HG03064 (cell line): ENCODE measurements around the gene TENT5C.

Source experiments
- ATAC-seq: cut with Tn5 transposase; IDR thresholded peaks from one replicate; pipeline ENCODE4 v1.9.1; 2021; ENCODE audit warnings: low read depth; ENCODE audit not compliant: unreplicated experiment

The TENT5C gene

DNA sequence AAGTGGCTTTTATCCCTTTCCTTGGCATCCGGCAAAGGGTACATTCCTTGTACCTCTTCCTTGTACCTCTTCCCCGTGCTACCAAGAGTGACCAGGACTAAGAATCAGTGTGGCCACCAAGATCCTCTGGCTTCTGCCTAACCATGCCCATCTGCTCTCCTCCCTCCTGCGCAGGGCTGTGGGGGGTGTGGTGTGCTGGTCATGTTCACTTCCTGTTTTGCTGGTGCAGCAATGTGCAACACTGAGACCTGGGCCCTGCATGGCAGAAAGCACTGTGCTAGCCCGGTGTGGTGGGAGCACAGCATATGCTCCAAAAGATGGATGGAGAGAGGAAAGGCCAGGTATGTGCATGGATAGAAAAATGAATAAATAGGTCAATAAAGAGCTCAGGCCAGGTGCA lies 33.3 kb upstream of the TENT5C start:
- ATAC-seq: no peak

DNA sequence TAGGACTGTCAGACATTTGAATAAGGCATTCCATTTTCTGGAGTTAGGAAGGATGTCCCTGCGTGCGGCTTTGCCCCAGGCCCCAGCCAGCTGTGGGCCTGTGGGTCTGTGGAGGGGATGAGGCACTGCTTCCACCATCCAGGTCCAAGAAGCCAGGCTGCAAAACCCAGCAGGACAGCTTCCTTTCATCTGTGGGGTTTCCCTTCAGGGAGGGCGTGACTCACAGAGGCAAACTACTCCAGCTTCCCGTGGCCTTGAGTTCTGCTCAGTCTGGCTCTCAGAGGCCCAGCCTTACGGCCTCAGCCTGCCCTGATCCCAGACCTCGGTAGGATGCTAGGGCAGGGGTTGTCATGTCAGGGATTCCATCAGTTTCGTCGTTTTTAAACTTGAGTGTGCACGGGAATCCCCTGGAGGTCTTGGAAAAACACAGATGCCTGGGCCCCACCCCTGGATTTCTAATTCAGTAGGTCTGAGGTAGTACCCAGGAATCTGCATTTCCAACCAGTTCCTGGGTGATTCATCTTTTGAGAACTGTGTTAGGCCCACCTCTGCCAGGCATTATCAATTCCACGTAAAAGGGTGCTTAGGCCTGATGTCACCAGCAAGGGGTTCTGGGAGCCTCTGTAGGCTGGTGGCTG lies 32.3 kb upstream of the TENT5C start:
- no peak for ATAC-seq

DNA sequence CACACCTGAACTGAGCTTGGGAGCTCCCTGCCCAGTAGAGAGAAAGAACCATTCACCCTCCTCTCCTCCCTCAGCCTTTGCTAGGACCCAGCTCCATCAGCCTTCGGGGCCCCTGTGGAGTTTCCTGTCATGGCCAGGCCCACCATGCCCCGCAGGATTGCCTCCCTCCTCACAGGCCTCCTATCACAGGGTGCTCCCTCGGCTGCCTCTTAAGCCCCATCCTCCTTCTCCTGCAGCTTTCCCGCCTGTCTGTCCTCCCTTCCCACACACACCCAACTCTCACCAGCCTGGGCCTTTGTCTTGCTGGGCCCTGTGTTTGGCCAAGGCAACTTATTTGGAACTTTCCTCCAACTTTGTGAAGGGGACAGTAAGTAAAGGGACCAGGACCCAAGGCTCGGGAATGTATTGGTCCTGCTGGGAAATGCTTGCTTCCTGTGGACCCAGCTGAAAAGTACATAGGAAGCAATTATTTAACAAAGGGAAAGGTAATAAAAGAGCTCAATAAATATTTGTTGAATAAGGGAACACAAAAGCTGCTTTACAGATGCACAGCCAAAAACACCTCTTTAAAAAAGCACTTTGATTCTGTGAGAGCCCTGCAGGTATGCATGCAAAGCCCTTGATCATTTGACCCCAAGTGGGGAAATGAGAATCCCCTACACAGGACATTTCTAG lies 31.6 kb upstream of the TENT5C start:
- no peak for ATAC-seq

DNA sequence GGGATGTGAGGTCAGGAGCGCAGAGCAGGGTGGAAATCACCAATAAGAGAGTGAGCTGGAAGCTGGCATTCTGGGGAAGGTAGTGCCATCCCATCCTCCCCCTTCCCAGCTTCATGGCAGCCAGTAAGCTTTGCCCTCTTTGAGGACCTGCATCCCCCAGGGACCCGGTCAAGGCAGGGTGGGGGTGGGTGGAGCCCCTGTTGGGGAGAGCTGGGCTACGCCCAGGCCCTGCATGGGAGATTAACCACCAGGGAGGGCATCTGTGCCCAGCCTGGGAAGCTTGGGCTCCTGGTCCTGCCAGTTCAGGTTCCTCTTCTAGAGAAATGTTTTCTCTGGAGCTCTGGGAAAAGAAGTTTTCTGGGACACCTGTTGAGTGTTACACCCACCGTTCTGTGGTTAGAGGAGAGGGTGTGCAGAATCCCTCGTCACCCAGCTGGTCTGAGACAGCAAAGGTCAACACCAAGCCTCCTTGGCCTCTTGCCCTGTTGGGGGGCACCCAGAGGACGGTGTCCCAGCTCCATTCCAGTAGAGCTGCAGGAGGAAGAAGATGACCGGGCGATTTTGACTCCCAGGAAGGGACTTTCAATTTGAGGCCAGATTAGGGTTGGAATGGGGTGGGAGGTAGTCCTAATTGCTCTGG lies 30.1 kb upstream of the TENT5C start:
- ATAC-seq: no peak

DNA sequence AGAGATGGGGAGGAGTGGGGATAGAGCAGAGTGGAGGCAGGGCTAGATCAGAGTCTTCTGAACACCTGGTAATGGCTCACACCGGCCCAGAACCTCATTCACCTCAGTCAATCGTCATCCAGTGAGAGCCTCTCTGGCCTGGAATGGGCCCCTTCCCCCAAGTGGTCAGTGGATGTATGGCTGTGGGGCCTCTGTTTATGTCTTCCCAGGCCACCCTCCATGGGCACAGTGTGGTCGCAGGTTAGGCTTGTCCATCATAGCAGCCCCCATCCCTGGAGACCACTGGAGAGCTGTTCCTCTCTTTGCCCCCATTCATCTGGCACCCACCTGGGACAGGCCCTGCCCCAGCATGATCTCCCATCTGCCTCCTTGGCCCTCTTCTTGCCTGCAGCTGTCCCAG lies 29.6 kb upstream of the TENT5C start:
- no peak for ATAC-seq

- no peak for ATAC-seq
Measured at GRCh38 chr1:117577191-117577885, 28.5 kb upstream of the TENT5C start.

GRCh38 chr1:117578466-117578865 lies 27.4 kb upstream of the TENT5C start:
- ATAC-seq: no peak

DNA sequence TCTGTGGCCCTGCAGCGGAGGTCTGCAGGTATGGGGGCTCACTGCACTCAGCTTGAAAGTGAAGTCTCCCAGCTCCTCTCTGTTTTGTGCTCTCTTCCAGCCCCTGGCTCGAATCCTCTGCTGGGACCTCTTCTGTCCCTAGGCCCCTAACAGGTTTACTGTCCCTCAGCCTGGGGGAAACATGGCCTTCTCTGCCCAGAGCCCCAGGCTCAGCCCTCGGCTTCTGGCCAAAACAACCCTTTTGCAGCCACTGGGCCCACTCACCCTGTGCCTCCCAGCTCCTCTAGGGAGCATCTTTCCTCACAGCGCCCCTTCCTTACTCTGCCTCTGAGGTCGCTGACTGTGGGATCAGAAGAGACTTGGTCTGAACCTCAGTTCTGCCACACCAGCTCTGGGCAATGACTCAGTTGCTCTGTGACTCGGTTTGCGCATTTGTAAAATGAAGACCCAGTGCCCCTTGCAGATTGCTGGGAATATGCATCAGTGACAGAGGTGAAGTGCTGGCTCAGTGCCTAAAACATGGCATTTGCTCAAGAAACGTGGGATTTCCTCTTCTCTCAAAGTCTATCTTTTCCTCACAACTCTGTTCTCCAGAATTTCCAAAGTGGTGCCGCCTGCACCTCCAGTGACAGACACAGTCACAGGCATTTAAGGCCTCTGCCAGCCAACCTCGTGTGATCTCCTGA lies 26.5 kb upstream of the TENT5C start:
- ATAC-seq: no peak

DNA sequence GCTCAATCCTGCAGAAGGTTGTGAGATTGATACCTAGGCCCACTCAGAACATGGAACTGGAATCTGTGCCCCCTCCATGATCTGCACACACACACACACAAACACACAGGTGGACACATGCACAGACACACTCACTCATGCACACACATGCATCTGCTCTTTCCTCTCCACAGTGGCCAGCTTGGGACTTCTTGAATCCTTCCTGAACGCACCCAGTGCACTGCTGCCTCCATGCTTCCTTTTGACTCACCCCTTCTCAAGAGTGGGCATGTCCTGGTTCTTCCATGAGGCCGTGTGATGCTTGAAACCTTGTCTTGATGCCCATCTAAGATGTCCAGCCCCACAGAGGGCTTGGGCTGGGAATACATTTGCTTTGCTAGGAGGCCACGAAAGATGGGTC lies 25.4 kb upstream of the TENT5C start:
- ATAC-seq: no peak

DNA sequence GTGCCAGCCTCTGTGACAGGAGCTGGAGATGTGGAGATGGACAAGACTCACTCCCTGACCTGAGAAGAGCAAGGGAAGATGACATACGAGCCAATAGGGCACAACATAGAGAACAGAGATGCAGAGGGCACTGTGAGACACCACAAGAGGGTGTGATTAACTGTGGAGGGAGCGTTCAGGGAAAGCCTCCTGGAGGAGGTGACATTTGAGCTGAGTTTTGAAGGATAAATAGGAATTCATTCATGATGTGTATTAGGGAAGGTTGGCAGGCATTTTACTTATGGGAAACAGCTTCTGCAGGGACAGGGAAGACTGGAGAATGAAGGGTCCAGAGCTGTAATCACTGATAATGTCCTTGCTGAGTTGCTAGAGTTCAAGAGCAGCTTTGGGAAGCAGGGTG lies 25.0 kb upstream of the TENT5C start:
- no peak for ATAC-seq

DNA sequence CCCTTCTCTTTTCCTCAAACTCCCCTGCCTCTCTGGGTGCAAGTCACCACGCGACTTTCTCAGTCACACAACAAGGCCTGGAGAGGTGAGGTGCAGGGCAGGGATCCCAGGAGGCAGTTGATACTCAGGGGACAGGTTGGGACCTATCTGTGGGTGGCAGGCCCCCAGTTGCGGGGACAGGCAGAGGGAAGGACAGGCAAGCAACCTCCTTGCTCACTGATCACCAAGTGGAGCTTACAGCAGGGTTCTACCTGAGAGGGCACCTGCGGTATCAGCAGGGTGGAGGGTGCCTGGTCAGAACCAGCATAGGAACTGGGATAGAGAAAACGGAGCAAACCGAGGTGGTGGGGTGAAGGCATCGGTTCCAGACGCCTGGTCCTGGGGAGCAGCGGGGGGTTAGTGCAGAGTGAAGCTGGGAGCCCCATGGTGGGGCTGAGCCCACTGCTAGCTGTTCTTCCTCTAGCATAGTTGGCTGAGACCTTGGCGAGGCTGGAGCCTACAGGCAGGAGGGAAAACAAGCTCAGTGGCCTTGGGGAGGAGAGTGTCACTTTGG lies 24.4 kb upstream of the TENT5C start:
- ATAC-seq: no peak

DNA sequence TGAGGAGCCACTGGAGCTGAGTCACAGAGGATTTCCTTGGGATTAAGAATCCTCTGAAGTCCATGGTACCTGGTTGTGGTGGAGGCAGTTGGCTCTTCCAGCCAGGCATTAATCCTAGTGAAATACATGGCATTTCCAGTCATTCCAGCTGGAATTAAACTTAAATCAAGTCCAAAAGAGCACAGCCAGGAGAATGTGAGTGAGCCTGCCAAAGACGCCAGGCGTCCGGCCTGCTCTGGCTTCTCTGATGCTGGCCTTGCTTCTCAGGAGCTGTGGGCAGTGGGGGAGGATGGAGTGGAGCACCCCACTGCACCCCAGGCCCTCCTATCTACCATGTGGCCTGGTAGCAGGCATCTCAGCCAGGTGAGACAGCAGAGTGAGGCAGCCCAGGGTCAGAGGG lies 23.4 kb upstream of the TENT5C start:
- no peak for ATAC-seq

- no peak for ATAC-seq
Measured at GRCh38 chr1:117583247-117583646, 22.6 kb upstream of the TENT5C start.

- ATAC-seq: no peak
Measured at GRCh38 chr1:117584181-117584580, 21.7 kb upstream of the TENT5C start.

- no peak for ATAC-seq
Measured at GRCh38 chr1:117585086-117585485, 20.8 kb upstream of the TENT5C start.

GRCh38 chr1:117586337-117586736 lies 19.5 kb upstream of the TENT5C start:
- ATAC-seq: no peak

DNA sequence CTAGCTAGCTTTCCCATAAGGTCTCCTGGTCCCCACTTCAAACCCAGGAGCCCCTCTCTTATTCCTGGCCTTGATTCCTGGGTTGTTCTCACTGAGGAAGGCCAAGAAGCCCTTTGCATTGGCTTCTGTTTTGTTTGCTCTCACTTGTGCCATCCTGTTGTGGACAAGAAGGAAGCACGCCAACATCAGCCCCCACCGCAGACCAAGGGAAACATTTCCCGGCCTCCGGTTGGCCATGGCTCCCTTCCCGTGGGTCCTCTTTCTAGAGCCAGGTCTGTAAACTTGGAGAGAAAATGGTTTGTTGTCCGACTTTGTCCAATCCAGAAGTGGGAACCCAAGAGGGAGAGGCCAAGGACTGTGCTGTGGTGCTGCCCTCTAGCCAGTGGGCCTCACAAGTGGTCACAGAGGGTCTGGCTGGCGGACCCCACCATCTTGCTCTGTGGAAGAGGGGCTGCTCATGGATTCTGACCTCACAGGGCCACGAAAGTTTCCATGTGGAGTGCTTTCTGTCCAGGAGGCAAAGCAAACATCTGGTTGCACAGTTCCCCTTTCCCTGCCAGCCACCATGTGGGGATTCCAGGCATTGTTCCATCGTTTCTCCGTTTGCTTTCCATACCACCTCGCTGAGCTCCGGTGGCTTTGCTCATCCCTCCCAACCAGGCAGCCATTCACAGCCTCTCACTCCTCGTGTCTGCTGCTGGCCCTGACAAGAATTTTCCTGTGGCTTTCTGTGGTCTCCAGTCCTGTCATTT lies 18.9 kb upstream of the TENT5C start:
- no peak for ATAC-seq

DNA sequence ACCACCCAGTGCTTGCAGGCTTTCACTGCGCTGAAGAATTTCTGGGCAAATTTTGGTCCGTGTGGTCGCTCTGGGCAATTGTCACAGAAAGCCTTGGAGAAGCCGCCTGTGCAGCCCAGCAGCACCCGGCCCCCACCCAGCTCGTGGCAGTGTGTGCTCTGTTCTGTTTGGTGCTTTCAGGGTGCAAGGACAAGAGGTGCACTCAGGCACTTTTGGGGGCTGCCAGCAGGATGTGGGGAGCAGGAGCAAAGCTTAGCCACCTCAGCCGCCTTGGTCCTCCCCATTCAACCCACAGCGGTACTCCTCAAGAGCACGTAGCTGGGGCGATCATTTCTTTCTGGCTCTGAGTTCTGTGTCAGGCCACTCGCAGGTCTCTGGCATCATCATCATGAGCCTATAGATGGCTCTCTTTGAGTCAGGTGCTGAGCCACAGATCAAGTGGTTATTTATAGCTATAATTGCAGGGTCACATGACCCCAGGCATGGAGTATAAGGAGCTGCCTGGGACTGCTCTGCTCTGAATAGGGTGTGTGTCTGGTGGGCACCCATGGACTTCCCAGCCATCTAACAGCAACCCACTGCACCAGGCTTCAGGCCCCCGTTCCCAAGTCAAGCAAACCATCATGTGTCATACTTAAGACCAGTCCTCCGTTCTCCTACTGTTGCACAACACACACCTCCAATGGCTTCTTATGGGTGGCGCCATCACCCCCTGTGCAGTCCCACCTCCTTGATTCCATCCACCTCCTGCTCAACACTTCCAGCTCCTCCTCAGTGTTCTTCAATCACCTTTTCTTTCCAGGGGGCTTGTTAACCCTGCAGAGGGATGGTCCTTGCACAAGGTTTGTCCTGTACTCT lies 18.1 kb upstream of the TENT5C start:
- no peak for ATAC-seq

- ATAC-seq: no peak
Measured at GRCh38 chr1:117589544-117589943, 16.3 kb upstream of the TENT5C start.
